ENCODE measurements around the gene STEEP1.

STEEP1 gene

DNA sequence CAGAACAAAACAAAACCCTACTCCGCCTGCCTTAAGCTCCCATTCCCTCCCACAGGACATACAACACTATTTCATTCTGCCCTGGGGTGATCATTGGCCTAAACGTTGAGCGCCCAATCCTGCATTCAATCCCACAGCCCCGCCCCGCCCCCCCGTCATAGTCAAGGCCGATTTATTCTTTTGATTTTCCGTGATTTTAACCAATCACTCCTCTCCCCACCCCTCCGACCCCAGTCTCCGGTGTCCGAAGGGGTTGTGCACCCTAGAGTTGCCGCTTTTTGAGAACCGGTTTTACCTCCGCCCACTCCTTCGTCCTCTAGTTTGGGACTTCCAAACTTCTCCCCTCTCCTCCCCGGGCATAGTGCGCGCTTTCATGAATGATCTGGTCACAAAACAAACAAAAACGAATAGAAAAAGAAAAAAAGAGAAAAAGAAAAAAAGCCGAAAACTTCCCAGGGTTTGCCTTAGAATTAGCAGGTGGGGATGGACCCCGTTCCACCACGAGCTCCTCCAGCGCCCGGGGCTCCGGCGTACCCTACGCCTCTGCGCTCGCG, 8.7 kb upstream of the STEEP1 start:
- no peaks in the 10 kb centered on the region for H3K27me3 ChIP-seq (ENCODE audit: insufficient read depth, low read length)
- peaks cover 4% of the 10 kb centered on the region for H3K4me1 ChIP-seq (ENCODE audit: insufficient read depth, low read length)
- peaks cover 6% of the 10 kb centered on the region for H3K36me3 ChIP-seq (ENCODE audit: insufficient read depth, low read length)
- H3K9me3 ChIP-seq (ENCODE audit: low read length) = no peaks in the 10 kb centered on the region
- peak overlapping the region; percentile 79 for H3K4me3 ChIP-seq (ENCODE audit: low read length)
- peak overlapping the region; percentile 14 for H2AFZ ChIP-seq (ENCODE audit: low read depth, low read length)

DNA sequence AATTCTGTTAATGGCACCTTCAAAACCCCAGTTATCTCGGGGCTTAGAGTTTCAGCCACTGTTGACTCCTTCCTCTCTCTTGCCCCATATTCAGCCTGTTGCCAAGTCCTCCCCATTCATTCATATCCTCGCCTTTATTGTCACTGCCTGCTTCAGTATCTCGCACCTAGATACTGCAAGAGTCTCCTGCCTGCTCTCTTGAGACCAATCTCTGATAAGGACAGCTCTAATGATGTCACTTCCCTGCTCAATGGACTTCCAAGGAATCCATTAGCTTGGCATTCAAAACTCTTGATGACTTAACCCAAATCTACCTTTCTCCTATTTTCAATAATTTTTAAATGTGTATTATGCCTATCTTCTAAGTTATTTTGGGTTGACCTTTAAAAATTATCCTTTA, 8.0 kb upstream of the STEEP1 start:
- Histone ChIP-seq H3K4me1 (ENCODE audit: insufficient read depth, low read length) (peaks cover 4% of the 10 kb centered on the region), H3K4me3 (ENCODE audit: low read length) (peak overlapping the region; percentile 79), H3K9me3 (ENCODE audit: low read length) (no peaks in the 10 kb centered on the region), H3K27me3 (ENCODE audit: insufficient read depth, low read length) (no peaks in the 10 kb centered on the region), H3K36me3 (ENCODE audit: insufficient read depth, low read length) (peaks cover 6% of the 10 kb centered on the region), H2AFZ (ENCODE audit: low read depth, low read length) (no peak overlapping the region)

- no peak overlapping the region for H3K4me3 ChIP-seq (ENCODE audit: low read length)
These were observed 5.2 kb upstream of the STEEP1 start for GRCh38 chrX:119570351-119570835.

DNA sequence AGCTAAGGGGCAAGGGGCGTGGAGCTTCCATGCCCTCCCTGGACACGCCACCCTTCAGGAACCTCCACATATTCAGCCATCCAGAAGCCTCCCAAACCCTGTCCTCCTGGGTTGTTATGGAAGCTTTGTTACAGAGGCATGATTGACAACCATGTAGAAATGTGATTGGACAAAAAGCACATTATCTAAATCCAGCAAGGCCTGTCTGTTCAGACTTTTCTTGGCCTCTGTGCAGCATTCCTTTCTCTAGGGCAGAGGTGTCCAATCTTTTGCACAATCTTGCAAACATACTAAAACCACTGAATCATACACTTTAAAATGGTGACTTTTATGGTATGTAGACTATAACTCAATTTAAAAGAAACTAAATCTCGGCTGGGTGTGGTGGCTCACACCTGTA, 12.7 kb downstream of the STEEP1 start:
- H3K27me3 ChIP-seq (ENCODE audit: insufficient read depth, low read length) = no peaks in the 10 kb centered on the region
- no peak overlapping the region for H2AFZ ChIP-seq (ENCODE audit: low read depth, low read length)
- no peak overlapping the region for H3K4me3 ChIP-seq (ENCODE audit: low read length)
- H3K36me3 ChIP-seq (ENCODE audit: insufficient read depth, low read length) = no peaks in the 10 kb centered on the region
- H3K4me1 ChIP-seq (ENCODE audit: insufficient read depth, low read length) = no peaks in the 10 kb centered on the region
- H3K9me3 ChIP-seq (ENCODE audit: low read length) = no peaks in the 10 kb centered on the region

More at GRCh38 chrX:119570351-119570835, 5.2 kb upstream of the STEEP1 start:
- Histone ChIP-seq H3K36me3 (ENCODE audit: insufficient read depth, low read length) (no peaks in the 10 kb centered on the region), H2AFZ (ENCODE audit: low read depth, low read length) (no peak overlapping the region), H3K4me1 (ENCODE audit: insufficient read depth, low read length) (no peaks in the 10 kb centered on the region), H3K9me3 (ENCODE audit: low read length) (no peaks in the 10 kb centered on the region), H3K27me3 (ENCODE audit: insufficient read depth, low read length) (no peaks in the 10 kb centered on the region)

- Histone ChIP-seq H3K4me1 (ENCODE audit: insufficient read depth, low read length) (no peaks in the 10 kb centered on the region), H2AFZ (ENCODE audit: low read depth, low read length) (no peak overlapping the region), H3K4me3 (ENCODE audit: low read length) (no peak overlapping the region), H3K36me3 (ENCODE audit: insufficient read depth, low read length) (no peaks in the 10 kb centered on the region), H3K9me3 (ENCODE audit: low read length) (no peaks in the 10 kb centered on the region), H3K27me3 (ENCODE audit: insufficient read depth, low read length) (no peaks in the 10 kb centered on the region)
These were observed 15.7 kb downstream of the STEEP1 start for GRCh38 chrX:119549327-119550016.

DNA sequence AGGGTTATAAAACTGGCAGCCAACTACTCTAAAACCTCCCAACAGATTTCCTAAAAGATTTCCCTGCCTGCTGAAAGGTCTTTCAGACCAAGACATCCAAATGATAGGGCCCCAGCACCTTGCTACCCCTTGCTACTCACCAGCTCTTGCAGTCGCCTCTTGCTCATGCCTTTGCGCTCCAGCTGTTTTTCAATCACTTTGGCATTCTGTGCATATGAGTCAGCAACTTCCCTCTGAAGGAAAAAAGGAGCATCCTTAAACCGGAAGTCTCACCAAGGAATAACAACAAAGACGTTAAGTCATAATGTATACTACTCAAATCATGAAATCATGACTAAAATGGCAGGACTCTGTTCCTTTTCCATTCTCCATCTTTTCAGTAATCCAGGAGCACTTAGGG, 24.0 kb downstream of the STEEP1 start:
- no peaks in the 10 kb centered on the region for H3K4me1 ChIP-seq (ENCODE audit: insufficient read depth, low read length)
- H3K27me3 ChIP-seq (ENCODE audit: insufficient read depth, low read length) = no peaks in the 10 kb centered on the region
- no peaks in the 10 kb centered on the region for H3K9me3 ChIP-seq (ENCODE audit: low read length)
- H3K4me3 ChIP-seq (ENCODE audit: low read length) = no peak overlapping the region
- H3K36me3 ChIP-seq (ENCODE audit: insufficient read depth, low read length) = peaks cover 9% of the 10 kb centered on the region
- no peak overlapping the region for H2AFZ ChIP-seq (ENCODE audit: low read depth, low read length)

GRCh38 chrX:119539872-119540271, 25.3 kb downstream of the STEEP1 start:
- no peaks in the 10 kb centered on the region for H3K4me1 ChIP-seq (ENCODE audit: insufficient read depth, low read length)
- H3K36me3 ChIP-seq (ENCODE audit: insufficient read depth, low read length) = peaks cover 9% of the 10 kb centered on the region
- no peak overlapping the region for H2AFZ ChIP-seq (ENCODE audit: low read depth, low read length)
- no peak overlapping the region for H3K4me3 ChIP-seq (ENCODE audit: low read length)
- no peaks in the 10 kb centered on the region for H3K27me3 ChIP-seq (ENCODE audit: insufficient read depth, low read length)
- no peaks in the 10 kb centered on the region for H3K9me3 ChIP-seq (ENCODE audit: low read length)

DNA sequence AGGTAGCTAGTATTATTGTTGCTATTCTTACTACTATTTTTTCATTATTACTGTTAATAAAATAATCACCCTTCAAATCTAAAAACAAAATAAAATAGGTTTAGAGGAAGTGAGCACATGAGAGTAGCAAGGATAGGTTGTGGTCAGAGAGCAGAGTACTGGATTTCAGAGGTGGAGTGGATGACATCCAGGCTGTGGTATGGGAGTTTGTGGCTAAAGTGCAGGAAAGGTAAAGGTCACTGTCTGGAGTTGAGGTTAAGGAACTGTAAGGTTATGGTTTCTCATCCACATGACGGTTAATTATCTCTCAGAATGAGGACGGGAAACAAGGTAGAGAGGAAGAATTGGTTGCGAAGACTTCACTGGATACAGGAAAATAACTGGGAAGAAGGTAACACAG, 27.7 kb downstream of the STEEP1 start:
- no peak overlapping the region for H3K4me3 ChIP-seq (ENCODE audit: low read length)
- H3K27me3 ChIP-seq (ENCODE audit: insufficient read depth, low read length) = no peaks in the 10 kb centered on the region
- peaks cover 9% of the 10 kb centered on the region for H3K36me3 ChIP-seq (ENCODE audit: insufficient read depth, low read length)
- H3K4me1 ChIP-seq (ENCODE audit: insufficient read depth, low read length) = no peaks in the 10 kb centered on the region
- H3K9me3 ChIP-seq (ENCODE audit: low read length) = no peaks in the 10 kb centered on the region
- no peak overlapping the region for H2AFZ ChIP-seq (ENCODE audit: low read depth, low read length)

GRCh38 chrX:119529345-119530276, 35.6 kb downstream of the STEEP1 start:
- H2AFZ ChIP-seq (ENCODE audit: low read depth, low read length) = no peak overlapping the region
- H3K27me3 ChIP-seq (ENCODE audit: insufficient read depth, low read length) = peaks cover 2% of the 10 kb centered on the region
- no peaks in the 10 kb centered on the region for H3K36me3 ChIP-seq (ENCODE audit: insufficient read depth, low read length)
- H3K4me1 ChIP-seq (ENCODE audit: insufficient read depth, low read length) = no peaks in the 10 kb centered on the region
- no peaks in the 10 kb centered on the region for H3K9me3 ChIP-seq (ENCODE audit: low read length)
- H3K4me3 ChIP-seq (ENCODE audit: low read length) = no peak overlapping the region

DNA sequence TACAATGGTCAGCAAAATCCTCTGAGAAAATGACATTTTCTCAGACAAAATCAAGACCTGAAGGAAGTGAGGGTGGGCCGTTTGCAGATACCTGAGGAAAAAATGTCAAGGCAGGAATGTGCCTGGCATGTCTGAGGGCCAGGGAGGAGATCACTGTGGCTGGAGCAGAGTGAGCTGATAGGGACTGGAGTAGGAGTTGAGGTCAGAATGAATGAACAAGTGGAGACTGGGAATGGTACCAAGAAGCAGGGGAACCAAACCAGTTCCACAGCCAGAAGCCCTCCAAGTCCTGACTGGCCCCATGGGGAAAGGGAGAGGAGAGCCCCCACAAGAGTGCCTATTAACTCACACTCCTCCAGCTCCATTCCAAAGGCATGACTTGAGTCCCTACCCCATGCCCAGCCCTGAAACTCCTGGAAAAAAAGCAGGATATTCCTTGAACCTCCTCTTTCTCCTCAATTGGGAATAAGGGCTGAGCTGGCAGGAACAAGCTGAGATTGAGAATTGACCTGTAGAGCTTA, 41.5 kb downstream of the STEEP1 start:
- no peaks in the 10 kb centered on the region for H3K36me3 ChIP-seq (ENCODE audit: insufficient read depth, low read length)
- no peak overlapping the region for H2AFZ ChIP-seq (ENCODE audit: low read depth, low read length)
- no peaks in the 10 kb centered on the region for H3K9me3 ChIP-seq (ENCODE audit: low read length)
- no peak overlapping the region for H3K4me3 ChIP-seq (ENCODE audit: low read length)
- no peaks in the 10 kb centered on the region for H3K4me1 ChIP-seq (ENCODE audit: insufficient read depth, low read length)
- H3K27me3 ChIP-seq (ENCODE audit: insufficient read depth, low read length) = no peaks in the 10 kb centered on the region

DNA sequence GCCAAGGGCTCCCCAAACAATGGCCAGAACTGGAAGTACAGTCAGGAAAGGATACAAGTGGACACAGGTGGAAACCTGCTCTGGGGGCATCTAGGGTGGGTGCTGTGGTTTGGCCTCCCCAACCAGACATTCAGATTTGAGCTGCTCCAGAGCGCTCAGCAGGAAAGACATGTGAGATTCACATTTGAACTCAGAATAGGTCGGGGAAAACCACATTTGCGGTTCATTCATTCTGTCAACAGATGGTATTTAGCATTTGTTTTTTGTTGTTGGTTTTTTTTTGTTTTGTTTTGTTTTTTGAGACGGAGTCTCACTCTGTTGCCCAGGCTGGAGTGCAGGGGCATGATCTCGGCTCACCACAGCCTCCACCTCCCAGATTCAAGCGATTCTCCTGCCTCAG, 44.0 kb downstream of the STEEP1 start:
- Histone ChIP-seq H2AFZ (ENCODE audit: low read depth, low read length) (no peak overlapping the region), H3K4me1 (ENCODE audit: insufficient read depth, low read length) (no peaks in the 10 kb centered on the region), H3K9me3 (ENCODE audit: low read length) (no peaks in the 10 kb centered on the region), H3K4me3 (ENCODE audit: low read length) (no peak overlapping the region), H3K36me3 (ENCODE audit: insufficient read depth, low read length) (no peaks in the 10 kb centered on the region), H3K27me3 (ENCODE audit: insufficient read depth, low read length) (no peaks in the 10 kb centered on the region)

DNA sequence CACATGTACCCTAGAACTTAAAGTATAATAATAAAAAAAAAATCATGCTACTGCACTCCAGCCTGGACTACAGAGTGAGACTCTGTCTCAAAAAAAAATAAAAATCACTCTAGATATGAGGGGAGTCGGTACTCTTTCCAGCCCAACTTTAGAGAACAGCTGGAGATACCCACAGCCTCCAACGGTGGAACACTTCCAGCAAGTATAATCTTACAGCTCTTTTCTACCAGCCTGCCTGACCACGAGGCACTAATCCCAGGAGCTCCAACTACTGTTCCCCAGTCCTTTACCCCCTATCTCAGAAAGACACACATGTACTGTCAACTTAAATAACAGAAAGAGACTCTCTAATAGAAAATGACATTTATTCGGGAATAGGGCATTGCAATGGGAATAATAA, 46.8 kb downstream of the STEEP1 start:
- H3K4me1 ChIP-seq (ENCODE audit: insufficient read depth, low read length) = no peaks in the 10 kb centered on the region
- H3K9me3 ChIP-seq (ENCODE audit: low read length) = no peaks in the 10 kb centered on the region
- no peaks in the 10 kb centered on the region for H3K36me3 ChIP-seq (ENCODE audit: insufficient read depth, low read length)
- H2AFZ ChIP-seq (ENCODE audit: low read depth, low read length) = no peak overlapping the region
- no peaks in the 10 kb centered on the region for H3K27me3 ChIP-seq (ENCODE audit: insufficient read depth, low read length)
- H3K4me3 ChIP-seq (ENCODE audit: low read length) = no peak overlapping the region

DNA sequence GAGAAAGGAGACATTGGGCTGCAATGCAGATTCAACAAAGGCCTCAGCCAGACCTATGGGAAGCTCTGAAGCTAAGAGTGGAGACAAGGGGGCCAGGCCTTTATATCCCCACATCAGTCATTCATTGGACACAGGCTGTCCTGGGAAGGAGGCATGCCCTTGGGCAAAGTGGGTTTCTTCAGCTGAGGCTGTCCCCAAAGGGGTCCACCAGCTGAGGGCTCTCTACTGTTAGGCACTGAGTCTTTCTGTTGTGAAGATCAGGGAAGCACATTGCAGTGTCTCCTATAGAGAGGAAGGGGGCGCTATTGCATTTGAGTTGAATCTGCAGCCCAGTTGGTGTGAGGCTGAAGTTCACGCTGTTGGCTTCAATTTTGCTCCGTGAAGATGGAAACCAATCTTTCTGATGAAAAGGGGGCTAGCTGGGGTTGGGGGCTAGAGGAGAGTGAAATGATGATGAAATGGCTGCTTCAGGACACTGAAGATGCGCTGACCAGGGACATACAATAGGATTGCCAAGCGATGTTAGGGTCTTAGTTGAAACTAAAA, 49.0 kb downstream of the STEEP1 start:
- Histone ChIP-seq H3K36me3 (ENCODE audit: insufficient read depth, low read length) (no peaks in the 10 kb centered on the region), H3K27me3 (ENCODE audit: insufficient read depth, low read length) (no peaks in the 10 kb centered on the region), H3K9me3 (ENCODE audit: low read length) (no peaks in the 10 kb centered on the region), H2AFZ (ENCODE audit: low read depth, low read length) (no peak overlapping the region), H3K4me1 (ENCODE audit: insufficient read depth, low read length) (no peaks in the 10 kb centered on the region), H3K4me3 (ENCODE audit: low read length) (no peak overlapping the region)
